Activated naive CD4-positive, alpha-beta T cell treated with anti-CD3 and anti-CD28 coated beads, Interleukin-2, amount 50 U/mL, for 16 hours (primary cell): Measurements from ENCODE around the gene MIOX.

Experiments used
- DNase-seq: peaks from one replicate; pipeline ENCODE4 v3.0.0-alpha.2; 2020

MIOX gene

DNA sequence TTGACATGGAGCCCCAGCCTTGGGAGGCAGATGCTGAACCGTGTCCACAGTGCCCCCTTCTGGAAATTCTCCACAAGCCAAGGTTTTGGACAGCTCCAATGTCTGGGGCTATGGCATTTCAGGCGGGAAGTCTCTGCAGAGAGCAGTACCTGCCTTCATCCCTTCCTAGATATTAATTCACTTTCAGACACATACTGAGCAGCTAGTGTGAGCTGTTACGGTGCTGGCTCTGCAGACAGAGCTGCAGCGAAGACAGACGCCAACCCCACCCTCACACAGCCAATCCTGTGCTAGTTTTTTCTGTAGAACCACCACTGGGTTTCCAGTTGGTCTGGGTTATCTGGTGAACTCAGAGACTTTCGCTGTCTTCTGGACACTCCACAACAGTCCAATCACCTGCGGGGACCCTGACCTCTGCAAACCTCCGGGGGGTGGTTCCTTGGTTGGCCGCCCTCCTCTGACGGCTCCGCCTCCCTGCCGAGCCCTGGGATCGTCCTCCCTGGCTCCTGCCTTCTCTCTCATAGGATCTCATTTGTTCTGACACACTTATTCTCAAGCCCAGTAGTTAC lies 11.7 kb downstream of the MIOX start:
- DNase-seq = peak; percentile 62

DNA sequence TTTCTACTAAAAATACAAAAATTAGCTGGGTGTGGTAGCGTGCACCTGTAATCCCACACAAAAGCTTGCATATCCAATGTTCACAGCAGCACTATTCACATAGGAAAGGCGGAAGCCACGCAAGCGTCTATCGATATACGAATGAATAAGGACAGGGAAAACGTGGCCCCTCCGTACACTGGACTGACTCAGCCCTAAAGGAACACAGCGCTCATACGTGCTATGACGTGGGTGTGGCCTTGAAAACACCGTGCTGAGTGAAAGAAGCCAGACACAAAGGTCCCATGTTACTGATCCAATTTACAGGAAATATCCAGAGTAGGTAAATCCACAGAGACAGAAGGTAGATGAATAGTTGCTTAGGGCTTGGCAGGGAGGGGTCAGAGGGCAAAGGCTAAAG lies 13.8 kb downstream of the MIOX start:
- no peak for DNase-seq

GRCh38 chr22:50502096-50502495 lies 15.4 kb downstream of the MIOX start:
- no peak for DNase-seq

- DNase-seq = no peak
Measured at GRCh38 chr22:50502628-50503474, 16.2 kb downstream of the MIOX start.

GRCh38 chr22:50503475-50504145 lies 17.0 kb downstream of the MIOX start:
- DNase-seq = peak; percentile 35

DNA sequence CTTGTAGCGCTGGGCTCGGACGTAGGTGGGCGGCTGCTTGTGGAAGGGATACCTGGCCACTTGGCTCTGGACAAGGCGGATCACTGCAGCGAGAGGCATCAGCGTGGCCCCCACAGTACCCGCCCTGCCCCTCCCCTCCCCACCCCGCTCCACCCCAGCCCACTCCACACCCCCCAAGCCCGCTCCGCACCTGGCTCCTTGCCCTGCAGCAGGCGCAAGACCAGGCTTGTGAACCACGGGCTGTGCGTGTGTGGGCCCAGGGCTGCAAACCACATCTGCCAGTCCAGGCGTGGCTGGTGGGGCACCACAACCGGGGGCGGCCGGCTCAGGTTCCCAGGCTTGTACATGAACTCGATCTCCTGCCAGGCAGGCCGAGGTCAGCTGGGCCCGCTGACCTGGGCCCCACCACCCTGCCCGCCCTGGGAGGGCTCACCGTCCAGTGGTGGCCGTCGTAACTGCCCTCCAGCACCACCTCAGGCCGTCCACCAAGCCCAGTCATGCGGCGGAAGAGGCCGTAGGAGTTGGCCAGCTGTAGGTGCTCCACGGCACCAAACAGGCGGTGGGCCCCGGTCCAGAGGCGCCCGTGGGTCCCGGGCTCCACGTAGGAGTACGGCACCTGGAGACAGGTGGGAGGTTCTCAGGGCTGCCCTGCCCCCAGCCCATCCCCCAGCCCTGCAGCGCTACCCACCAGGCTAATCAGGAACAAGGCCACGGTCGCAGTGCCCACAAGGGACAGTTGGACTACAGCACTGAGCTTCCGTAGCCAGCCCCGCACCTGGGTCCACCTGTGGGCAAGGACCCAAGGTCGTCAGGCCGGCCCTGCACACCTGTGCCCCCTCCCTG lies 17.9 kb downstream of the MIOX start:
- DNase-seq = no peak

- no peak for DNase-seq
Measured at GRCh38 chr22:50505276-50505775, 18.7 kb downstream of the MIOX start.

GRCh38 chr22:50505776-50506610 lies 19.3 kb downstream of the MIOX start:
- DNase-seq = no peak

DNA sequence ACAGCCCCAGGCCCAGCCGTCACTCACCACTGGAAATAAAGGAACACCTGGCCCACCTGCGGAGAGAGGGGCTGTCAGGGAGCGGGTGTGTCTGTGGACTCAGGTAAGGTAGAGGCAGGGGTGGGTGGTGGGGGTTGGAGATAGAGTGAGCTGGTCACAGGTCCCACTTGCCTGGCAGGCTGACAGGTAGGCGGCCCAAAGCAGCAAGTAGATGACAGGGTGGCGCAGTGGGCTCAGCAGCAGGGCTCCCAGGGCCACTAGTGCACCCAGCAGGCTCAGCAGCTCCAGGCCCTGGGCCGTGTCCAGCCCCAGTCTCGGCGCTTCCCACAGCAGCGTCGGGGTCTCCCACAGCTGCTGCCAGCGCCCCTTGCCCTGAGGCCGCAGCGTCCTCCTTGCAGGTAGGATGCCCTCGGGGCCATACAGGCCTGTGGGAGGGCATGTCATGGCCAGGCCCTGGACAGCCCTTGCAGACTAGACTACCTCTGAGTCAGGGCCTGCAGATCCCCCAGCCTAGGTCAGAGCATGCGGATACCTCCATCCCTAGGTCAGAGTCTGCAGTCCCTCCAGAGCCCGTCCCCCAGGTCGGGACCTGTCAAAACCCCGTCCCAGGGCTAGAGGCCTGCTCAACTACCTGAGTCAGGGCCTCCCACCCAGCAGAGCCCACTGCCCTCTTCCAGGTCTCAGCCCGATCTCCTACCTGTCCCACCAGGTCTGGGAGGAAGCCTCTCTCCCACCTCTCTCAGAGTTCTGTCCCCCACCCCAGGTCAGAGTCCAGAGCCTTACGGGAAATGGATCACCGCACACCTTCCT lies 20.2 kb downstream of the MIOX start:
- no peak for DNase-seq

DNA sequence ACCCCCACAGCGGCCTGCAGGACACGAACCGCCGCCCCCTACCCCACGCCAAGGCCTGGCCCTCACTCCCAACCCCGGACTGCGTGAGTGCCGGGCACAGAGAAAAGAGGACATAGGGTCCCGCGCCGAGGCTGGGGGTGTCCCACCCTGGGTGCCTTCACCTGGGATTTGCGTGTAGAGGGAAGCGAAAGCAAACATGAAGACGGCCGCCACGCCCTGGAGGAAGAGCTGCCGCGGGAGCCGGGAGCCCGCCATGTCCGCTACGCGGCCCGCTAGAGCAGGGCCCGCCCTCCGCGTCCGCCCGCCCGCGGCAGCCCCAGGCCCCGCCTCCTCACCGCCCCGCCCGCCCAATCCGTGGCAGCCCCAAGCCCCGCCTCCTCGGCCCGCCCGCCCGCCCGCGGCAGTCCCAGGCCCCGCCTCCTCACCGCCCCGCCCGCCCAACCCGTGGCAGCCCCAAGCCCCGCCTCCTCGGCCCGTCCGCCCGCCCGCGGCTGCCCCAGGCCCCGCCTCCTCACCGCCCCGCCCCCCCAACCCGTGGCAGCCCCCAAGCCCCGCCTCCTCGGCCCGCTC lies 20.8 kb downstream of the MIOX start, which contains the start of gene LMF2:
LMF2 (minus strand) TSS at position 282 of the 570 bp plus-strand sequence; CDS start at position 255, 27 bp downstream.
- peak; percentile 91 for DNase-seq

DNA sequence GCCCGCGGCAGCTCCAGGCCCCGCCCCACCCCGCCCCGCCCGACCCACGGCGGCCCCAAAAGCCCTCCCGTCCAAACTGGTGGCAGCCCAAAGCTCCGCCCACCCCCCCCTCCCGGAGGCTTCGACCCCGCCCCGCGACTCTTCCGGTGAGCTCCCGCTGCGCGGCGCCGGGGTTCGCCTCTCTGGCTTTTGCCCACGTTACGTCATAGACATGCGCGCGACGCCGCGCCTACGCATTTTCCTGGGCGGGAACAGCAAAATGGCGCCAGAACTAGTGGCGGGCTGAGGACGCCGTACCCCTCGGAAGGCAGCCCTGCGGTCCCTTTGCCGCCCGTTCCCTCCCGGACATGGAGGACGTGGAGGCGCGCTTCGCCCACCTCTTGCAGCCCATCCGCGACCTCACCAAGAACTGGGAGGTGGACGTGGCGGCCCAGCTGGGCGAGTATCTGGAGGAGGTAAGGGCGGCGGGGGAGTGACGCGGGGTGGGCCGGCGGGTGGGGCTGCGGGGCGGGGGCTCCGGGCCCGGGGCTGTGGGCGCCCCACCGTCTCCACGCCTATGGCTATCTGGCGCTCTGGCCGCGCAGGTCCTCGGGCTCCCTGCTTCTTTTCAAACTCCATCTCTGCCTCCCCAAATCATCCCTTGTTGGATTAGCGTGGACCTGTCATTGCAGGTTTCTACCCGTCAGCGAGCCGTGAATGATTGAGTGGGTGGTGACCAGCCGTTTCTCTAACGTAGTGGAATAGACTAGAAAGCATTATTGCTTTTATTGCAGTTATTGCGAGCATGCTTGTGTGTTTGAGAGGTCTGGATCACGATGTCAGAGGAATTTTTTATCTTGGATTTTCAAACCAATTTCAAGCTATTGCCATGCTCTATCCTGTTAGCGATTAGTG lies 21.6 kb downstream of the MIOX start, which contains the start of gene NCAPH2:
NCAPH2 (plus strand) TSS at position 234 of the 894 bp plus-strand sequence; CDS start at position 348, 114 bp downstream.
- DNase-seq = peak; percentile 97

DNA sequence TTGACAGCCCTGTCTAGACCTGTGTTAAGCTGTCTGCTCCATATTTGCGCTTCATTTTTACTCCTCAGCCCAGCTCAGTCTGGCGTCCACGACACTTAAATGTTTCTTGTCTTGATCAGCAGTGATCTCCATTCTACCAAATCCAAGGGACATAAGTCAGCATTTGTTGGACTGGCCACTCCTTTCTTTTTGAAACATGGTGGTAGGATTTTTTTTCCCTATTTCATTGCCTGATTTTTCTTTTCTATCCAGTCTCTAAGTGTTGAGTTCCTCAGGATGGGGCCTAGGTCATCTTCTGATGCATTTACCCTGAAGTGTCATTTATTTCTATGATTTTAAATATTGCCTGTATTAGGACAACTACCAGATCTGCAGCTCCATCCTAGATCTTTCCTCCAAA lies 22.2 kb downstream of the MIOX start:
- no peak for DNase-seq

- no peak for DNase-seq
Measured at GRCh38 chr22:50513175-50513574, 26.5 kb downstream of the MIOX start.

GRCh38 chr22:50516068-50516467 lies 29.4 kb downstream of the MIOX start:
- no peak for DNase-seq

DNA sequence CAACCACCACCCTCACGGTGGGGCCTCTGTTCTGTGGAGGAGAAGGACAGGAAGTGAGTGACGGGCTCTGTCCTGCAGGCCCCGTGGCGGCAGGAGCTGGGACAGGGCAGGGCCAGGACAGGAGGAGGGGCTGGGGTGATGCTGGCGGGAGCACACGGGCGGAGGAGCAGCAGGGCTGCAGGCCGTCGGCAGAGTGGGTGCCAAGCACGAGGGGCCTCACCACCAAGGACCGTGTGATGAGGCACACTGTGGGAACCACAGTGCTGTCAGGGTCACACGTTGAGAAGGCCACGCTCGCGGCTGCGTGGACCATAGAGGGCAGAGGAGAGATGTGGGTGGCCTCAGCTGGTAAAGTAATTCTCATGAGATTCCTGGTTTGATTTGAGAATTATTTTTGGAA lies 30.2 kb downstream of the MIOX start:
- no peak for DNase-seq

DNA sequence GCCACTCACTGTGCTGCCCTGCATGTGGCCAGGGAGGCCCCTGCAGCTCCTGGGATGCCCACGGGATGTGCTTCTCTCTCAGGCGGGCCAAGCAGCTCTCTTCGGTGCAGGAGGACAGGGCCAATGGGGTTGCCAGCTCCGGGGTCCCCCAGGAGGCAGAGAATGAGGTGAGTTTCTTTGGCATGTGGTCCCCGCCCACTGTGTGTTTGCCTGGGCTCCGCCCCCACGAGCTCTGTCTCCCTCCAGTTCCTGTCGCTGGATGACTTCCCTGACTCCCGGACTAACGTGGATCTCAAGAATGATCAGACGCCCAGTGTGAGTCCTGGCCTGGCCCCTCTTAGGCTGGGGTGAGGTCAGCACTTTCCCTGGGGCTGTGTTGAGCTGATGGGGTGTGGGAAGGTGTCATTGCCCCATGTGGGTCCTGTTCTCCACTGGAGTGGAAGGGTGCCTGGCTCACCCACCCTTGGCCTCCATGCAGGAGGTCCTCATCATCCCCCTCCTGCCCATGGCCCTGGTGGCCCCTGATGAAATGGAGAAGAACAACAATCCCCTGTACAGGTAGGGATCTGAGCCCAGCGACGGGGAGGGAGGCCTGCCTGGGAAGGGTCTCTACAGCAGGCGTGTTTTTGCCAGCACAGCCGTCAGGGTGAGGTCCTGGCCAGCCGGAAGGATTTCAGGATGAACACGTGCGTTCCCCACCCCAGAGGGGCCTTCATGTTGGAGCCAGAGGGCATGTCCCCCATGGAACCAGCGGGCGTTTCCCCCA lies 31.0 kb downstream of the MIOX start:
- DNase-seq = no peak

DNA sequence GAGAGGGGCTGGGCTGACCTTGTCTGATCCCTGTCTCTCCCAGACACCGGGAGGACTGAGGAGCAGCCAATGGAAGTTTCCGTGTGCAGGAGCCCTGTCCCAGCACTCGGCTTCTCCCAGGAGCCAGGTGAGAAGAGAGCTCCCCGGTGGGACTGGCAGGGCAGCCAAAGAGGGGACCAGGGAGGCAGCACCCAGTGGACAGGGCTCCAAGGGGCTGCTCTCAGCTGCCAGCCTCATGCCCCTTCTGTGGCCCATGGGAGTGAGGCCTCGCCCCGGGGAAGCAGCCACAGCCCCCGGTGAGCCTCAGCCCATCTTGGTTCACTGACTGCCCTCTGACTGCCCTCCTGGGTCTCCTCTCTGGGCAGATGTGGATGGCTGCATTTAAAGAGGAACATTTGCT lies 31.9 kb downstream of the MIOX start:
- DNase-seq = no peak

GRCh38 chr22:50519151-50519550 lies 32.5 kb downstream of the MIOX start:
- DNase-seq = no peak
